ENCODE measurements around the gene OLIG1. TPM values are rescaled to one million over a fixed set of nuclear protein-coding genes. Genes with fewer than 3 reads are reported as not detected.

Gene OLIG1
- total and polyA plus RNA-seq, 2 donors from 2014 or later, result 1.5 to 18.2 TPM

- Histone ChIP-seq H3K9me3 (ENCODE audit: control insufficient read depth in 2 of 3, insufficient read depth in 1 of 3, low read length in 3 of 3) (no peaks in the 10 kb centered on the region), H3K4me1 (ENCODE audit: control insufficient read depth in 2 of 3, insufficient read depth in 2 of 3, low read depth in 1 of 3, low read length in 3 of 3) (peaks cover 0 to 6% (median 0%) of the 10 kb centered on the region in 3 donors), H3K9ac (ENCODE audit: low read length in 3 of 3) (peak overlapping the region in 1 of 3 donors; percentile 74), H3K27me3 (ENCODE audit: control insufficient read depth, insufficient read depth, low read length) (peaks cover 62% of the 10 kb centered on the region), H3K4me3 (ENCODE audit: low read length in 3 of 3) (peak overlapping the region in 2 of 3 donors; percentile 70 to 74), H3K27ac (ENCODE audit: low read depth in 2 of 2, low read length in 2 of 2) (peak overlapping the region; percentile 17 to 56), H3K36me3 (ENCODE audit: control insufficient read depth in 2 of 3, insufficient read depth in 3 of 3, low read length in 3 of 3) (no peaks in the 10 kb centered on the region)
- no peak for TF ChIP-seq CTCF (IDR thresholded peaks at IDR 0.05; ENCODE audit: borderline replicate concordance, extremely low read depth, insufficient read depth)
- intact Hi-C loops (cut with DNase I), result no loop called here
- FAIRE-seq (no peak), DNase-seq (peak in 4 of 5 donors; percentile 36 to 50 (median 46))
Observed at GRCh38 chr21:33070998-33071769, 1.2 kb downstream of the OLIG1 start.

- peak overlapping the region in 2 of 3 donors; percentile 70 to 74 for H3K4me3 ChIP-seq (ENCODE audit: low read length in 3 of 3)
- no peaks in the 10 kb centered on the region for H3K36me3 ChIP-seq (ENCODE audit: control insufficient read depth in 2 of 3, insufficient read depth in 3 of 3, low read length in 3 of 3)
- DNase-seq (peak in 4 of 5 donors; percentile 41 to 55 (median 44)), FAIRE-seq (no peak)
- no peak for TF ChIP-seq CTCF (IDR thresholded peaks at IDR 0.05; ENCODE audit: borderline replicate concordance, extremely low read depth, insufficient read depth)
- H3K27me3 ChIP-seq (ENCODE audit: control insufficient read depth, insufficient read depth, low read length), result peaks cover 62% of the 10 kb centered on the region
- H3K9me3 ChIP-seq (ENCODE audit: control insufficient read depth in 2 of 3, insufficient read depth in 1 of 3, low read length in 3 of 3), result no peaks in the 10 kb centered on the region
- intact Hi-C loops (cut with DNase I), result no loop called here
- peak overlapping the region in 2 of 3 donors; percentile 37 to 74 for H3K9ac ChIP-seq (ENCODE audit: low read length in 3 of 3)
- peaks cover 0 to 6% (median 0%) of the 10 kb centered on the region in 3 donors for H3K4me1 ChIP-seq (ENCODE audit: control insufficient read depth in 2 of 3, insufficient read depth in 2 of 3, low read depth in 1 of 3, low read length in 3 of 3)
- peak overlapping the region; percentile 17 to 56 for H3K27ac ChIP-seq (ENCODE audit: low read depth in 2 of 2, low read length in 2 of 2)
Observed at GRCh38 chr21:33071770-33072306, 1.9 kb downstream of the OLIG1 start.

- FAIRE-seq (no peak), DNase-seq (no peak)
- Histone ChIP-seq H3K27me3 (ENCODE audit: control insufficient read depth, insufficient read depth, low read length) (peaks cover 56% of the 10 kb centered on the region), H3K4me3 (ENCODE audit: low read length in 3 of 3) (no peak overlapping the region), H3K4me1 (ENCODE audit: control insufficient read depth in 2 of 3, insufficient read depth in 2 of 3, low read depth in 1 of 3, low read length in 3 of 3) (peaks cover 0 to 6% (median 0%) of the 10 kb centered on the region in 3 donors), H3K27ac (ENCODE audit: low read depth in 2 of 2, low read length in 2 of 2) (no peak overlapping the region), H3K36me3 (ENCODE audit: control insufficient read depth in 2 of 3, insufficient read depth in 3 of 3, low read length in 3 of 3) (no peaks in the 10 kb centered on the region), H3K9ac (ENCODE audit: low read length in 3 of 3) (no peak overlapping the region), H3K9me3 (ENCODE audit: control insufficient read depth in 2 of 3, insufficient read depth in 1 of 3, low read length in 3 of 3) (no peaks in the 10 kb centered on the region)
- no peak for TF ChIP-seq CTCF (IDR thresholded peaks at IDR 0.05; ENCODE audit: borderline replicate concordance, extremely low read depth, insufficient read depth)
- intact Hi-C loops (cut with DNase I), result no loop called here
Observed at GRCh38 chr21:33073636-33074035, 3.7 kb downstream of the OLIG1 start.
